HepG2 (cell line): ENCODE measurements around the gene CLIC1. TPM values are rescaled to one million over a fixed set of nuclear protein-coding genes. Genes with fewer than 3 reads are reported as not detected.
A peak's percentile ranks its signal among the peaks of the same experiment; 100 is the strongest.

Source experiments
- EP300 ChIP-seq, 3 experiments: sonication (generic) in 1 of 3; formaldehyde crosslinking in 1 of 3; IDR thresholded peaks; 2 replicates each; pipeline versions ENCODE4 v1.5.1 to v1.6.1; 2011 to 2020; ENCODE audit warnings: low read depth in 2 of 3, low read length in 2 of 3, borderline replicate concordance in 1 of 3, improper control_type of control experiment in 1 of 3, mild to moderate bottlenecking in 1 of 3, missing genetic modification reagents in 1 of 3, moderate library complexity in 1 of 3
- HHEX ChIP-seq: IDR thresholded peaks from 2 replicates; pipeline ENCODE4 v1.6.1; 2016; ENCODE audit warnings: control low read depth
- KAT8 ChIP-seq: IDR thresholded peaks from 2 replicates; pipeline ENCODE4 v1.6.1; 2016; ENCODE audit warnings: missing genetic modification reagents, missing compliant biosample characterization
- MAZ ChIP-seq, 2 experiments: sonication (generic) in 1 of 2; formaldehyde crosslinking in 1 of 2; IDR thresholded peaks; 2 replicates each; pipeline versions ENCODE4 v1.5.0 to v1.6.1; 2012 to 2020; ENCODE audit warnings: low read depth in 2 of 2, mild to moderate bottlenecking in 2 of 2, borderline replicate concordance in 1 of 2, improper control_type of control experiment in 1 of 2, low read length in 1 of 2, missing genetic modification reagents in 1 of 2, moderate library complexity in 1 of 2
- MTA3 ChIP-seq: sonication (generic); formaldehyde crosslinking; IDR thresholded peaks from 2 replicates; pipeline ENCODE4 v1.4.0; 2020; ENCODE audit warnings: missing genetic modification reagents
- NFYB ChIP-seq: sonication (generic); formaldehyde crosslinking; IDR thresholded peaks from 2 replicates; pipeline ENCODE4 v1.4.0; 2020; ENCODE audit warnings: missing genetic modification reagents
- ZBTB8A ChIP-seq: sonication (generic); formaldehyde crosslinking; IDR thresholded peaks from 2 replicates; pipeline ENCODE4 v1.4.0; 2020; ENCODE audit warnings: mild to moderate bottlenecking, low read depth, missing genetic modification reagents, borderline replicate concordance
- ZNF24 ChIP-seq: fragments of 450-650 bp; IDR thresholded peaks from 2 replicates; pipeline ENCODE4 v1.6.1; 2017; ENCODE audit warnings: antibody characterized with exemption, mild to moderate bottlenecking
- polyA plus RNA-seq, 8 experiments: library from polyadenylated mRNA; depleted of rRNA in 3 of 8; stranded (reverse) in 7 of 8; unstranded in 1 of 8; fragments of >200 nt; fragmentation: Illumina TruSeq in 4 of 8; extraction: Trizol in 4 of 8; gene quantifications; 2 replicates each; pipeline versions ENCODE4 v1.2.1 to v1.2.3, GENCODE V29; 2011 to 2016; ENCODE audit warnings: low read depth in 4 of 8, missing spikeins in 1 of 8, mixed read lengths in 1 of 8; ENCODE audit not compliant: insufficient read depth in 1 of 8
- total RNA-seq, 5 experiments: library from RNA; depleted of rRNA; stranded (reverse); fragments of >200 nt; fragmentation: Illumina TruSeq; extraction: Trizol; gene quantifications; 2 replicates each; pipeline ENCODE4 v1.2.3, GENCODE V29; 2016; ENCODE audit warnings: low read depth in 1 of 5
- TF ChIP-seq, protein P1 (sequence below), 2 experiments: fragments of 450-650 bp in 1 of 2; sonication (generic) in 1 of 2; formaldehyde crosslinking in 1 of 2; IDR thresholded peaks; 2 replicates each; pipeline versions ENCODE4 v1.6.1 to v1.8.0; 2016 to 2022; ENCODE audit warnings: antibody characterized with exemption in 1 of 2, mild to moderate bottlenecking in 1 of 2, missing genetic modification reagents in 1 of 2
- TF ChIP-seq, protein P2 (sequence below): sonication (generic); formaldehyde crosslinking; IDR thresholded peaks from 2 replicates; pipeline ENCODE4 v1.4.0; 2020; ENCODE audit warnings: missing genetic modification reagents
- TF ChIP-seq, protein P3 (sequence below): sonication (generic); formaldehyde crosslinking; IDR thresholded peaks from 2 replicates; pipeline ENCODE4 v1.4.0; 2020; ENCODE audit warnings: missing genetic modification reagents

The CLIC1 gene
- total and polyA plus RNA-seq, 2 of the 13 experiments (the other 11 are each of a cell fraction or from before 2014, with no cell fraction given): 602 to 891 TPM

DNA sequence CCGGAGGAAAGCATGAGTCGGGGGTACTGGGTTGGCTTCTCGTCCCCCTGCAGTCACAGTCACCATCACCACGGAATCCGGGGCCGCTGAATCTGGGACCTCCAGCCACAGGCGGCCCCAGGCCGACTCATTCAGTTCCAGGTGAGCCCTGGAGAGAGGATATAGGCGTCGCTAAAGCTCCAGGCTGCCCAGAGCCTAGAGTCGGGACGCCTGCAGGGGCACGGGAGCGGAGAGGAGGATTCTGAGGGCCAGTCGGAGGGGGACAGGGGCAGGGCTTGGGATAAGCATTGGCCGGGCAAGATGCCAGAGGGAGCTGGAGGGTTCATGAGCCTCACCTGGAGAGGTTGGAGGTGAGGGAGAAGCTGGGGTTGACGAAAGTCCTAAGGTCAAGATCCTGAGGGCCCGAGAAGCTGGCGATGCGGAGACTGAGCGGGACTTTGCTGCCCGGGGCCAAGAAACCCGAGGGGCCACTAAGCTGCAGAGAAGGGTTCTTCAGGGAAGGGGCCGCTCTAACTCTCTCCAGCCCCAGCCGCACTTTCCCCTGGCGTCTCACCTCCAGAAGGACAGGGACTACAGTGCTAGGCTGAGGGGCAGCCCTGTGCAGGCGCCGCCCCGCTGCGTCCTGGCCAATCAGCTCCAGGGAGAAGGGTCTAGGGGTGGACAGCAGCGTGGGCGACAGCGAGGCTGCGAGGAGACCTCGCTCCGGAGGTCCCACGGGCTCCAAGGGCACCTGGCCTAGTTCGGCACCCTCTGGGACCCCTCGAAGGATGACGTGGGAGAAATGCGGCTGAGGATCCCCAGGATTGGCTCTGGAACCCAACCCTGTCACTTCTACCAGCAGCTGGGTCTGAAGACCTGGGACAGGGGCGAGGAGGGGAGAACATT, 29.8 kb upstream of the CLIC1 start (continued):
- TF ChIP-seq EP300 (IDR thresholded peaks at IDR 0.05; ENCODE audit: low read depth in 2 of 2, low read length in 2 of 2): no peak
- TF ChIP-seq EP300 (CRISPR knock-in tag; IDR thresholded peaks at IDR 0.05; ENCODE audit: borderline replicate concordance): no peak
- TF ChIP-seq KAT8: peak; percentile 56
- TF ChIP-seq MAZ (IDR thresholded peaks at IDR 0.05; ENCODE audit: borderline replicate concordance, low read depth, low read length): no peak
- no peak for TF ChIP-seq MAZ (CRISPR knock-in tag; IDR thresholded peaks at IDR 0.05; ENCODE audit: low read depth)
- TF ChIP-seq, protein P1, sequence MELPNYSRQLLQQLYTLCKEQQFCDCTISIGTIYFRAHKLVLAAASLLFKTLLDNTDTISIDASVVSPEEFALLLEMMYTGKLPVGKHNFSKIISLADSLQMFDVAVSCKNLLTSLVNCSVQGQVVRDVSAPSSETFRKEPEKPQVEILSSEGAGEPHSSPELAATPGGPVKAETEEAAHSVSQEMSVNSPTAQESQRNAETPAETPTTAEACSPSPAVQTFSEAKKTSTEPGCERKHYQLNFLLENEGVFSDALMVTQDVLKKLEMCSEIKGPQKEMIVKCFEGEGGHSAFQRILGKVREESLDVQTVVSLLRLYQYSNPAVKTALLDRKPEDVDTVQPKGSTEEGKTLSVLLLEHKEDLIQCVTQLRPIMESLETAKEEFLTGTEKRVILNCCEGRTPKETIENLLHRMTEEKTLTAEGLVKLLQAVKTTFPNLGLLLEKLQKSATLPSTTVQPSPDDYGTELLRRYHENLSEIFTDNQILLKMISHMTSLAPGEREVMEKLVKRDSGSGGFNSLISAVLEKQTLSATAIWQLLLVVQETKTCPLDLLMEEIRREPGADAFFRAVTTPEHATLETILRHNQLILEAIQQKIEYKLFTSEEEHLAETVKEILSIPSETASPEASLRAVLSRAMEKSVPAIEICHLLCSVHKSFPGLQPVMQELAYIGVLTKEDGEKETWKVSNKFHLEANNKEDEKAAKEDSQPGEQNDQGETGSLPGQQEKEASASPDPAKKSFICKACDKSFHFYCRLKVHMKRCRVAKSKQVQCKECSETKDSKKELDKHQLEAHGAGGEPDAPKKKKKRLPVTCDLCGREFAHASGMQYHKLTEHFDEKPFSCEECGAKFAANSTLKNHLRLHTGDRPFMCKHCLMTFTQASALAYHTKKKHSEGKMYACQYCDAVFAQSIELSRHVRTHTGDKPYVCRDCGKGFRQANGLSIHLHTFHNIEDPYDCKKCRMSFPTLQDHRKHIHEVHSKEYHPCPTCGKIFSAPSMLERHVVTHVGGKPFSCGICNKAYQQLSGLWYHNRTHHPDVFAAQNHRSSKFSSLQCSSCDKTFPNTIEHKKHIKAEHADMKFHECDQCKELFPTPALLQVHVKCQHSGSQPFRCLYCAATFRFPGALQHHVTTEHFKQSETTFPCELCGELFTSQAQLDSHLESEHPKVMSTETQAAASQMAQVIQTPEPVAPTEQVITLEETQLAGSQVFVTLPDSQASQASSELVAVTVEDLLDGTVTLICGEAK (IDR thresholded peaks at IDR 0.05): no peak
- TF ChIP-seq, protein P1 (CRISPR knock-in tag; IDR thresholded peaks at IDR 0.05): 0 out of 2 replicates have a peak, but pooled peaks have one; percentile 22
- TF ChIP-seq, protein P2, sequence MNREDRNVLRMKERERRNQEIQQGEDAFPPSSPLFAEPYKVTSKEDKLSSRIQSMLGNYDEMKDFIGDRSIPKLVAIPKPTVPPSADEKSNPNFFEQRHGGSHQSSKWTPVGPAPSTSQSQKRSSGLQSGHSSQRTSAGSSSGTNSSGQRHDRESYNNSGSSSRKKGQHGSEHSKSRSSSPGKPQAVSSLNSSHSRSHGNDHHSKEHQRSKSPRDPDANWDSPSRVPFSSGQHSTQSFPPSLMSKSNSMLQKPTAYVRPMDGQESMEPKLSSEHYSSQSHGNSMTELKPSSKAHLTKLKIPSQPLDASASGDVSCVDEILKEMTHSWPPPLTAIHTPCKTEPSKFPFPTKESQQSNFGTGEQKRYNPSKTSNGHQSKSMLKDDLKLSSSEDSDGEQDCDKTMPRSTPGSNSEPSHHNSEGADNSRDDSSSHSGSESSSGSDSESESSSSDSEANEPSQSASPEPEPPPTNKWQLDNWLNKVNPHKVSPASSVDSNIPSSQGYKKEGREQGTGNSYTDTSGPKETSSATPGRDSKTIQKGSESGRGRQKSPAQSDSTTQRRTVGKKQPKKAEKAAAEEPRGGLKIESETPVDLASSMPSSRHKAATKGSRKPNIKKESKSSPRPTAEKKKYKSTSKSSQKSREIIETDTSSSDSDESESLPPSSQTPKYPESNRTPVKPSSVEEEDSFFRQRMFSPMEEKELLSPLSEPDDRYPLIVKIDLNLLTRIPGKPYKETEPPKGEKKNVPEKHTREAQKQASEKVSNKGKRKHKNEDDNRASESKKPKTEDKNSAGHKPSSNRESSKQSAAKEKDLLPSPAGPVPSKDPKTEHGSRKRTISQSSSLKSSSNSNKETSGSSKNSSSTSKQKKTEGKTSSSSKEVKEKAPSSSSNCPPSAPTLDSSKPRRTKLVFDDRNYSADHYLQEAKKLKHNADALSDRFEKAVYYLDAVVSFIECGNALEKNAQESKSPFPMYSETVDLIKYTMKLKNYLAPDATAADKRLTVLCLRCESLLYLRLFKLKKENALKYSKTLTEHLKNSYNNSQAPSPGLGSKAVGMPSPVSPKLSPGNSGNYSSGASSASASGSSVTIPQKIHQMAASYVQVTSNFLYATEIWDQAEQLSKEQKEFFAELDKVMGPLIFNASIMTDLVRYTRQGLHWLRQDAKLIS (CRISPR knock-in tag): no peak
- TF ChIP-seq ZBTB8A (CRISPR knock-in tag): no peak
- peak; percentile 71 for TF ChIP-seq NFYB (CRISPR knock-in tag)
- TF ChIP-seq MTA3 (CRISPR knock-in tag): no peak
- TF ChIP-seq ZNF24: no peak
- no peak for TF ChIP-seq HHEX (CRISPR knock-in tag)
- TF ChIP-seq, protein P3, sequence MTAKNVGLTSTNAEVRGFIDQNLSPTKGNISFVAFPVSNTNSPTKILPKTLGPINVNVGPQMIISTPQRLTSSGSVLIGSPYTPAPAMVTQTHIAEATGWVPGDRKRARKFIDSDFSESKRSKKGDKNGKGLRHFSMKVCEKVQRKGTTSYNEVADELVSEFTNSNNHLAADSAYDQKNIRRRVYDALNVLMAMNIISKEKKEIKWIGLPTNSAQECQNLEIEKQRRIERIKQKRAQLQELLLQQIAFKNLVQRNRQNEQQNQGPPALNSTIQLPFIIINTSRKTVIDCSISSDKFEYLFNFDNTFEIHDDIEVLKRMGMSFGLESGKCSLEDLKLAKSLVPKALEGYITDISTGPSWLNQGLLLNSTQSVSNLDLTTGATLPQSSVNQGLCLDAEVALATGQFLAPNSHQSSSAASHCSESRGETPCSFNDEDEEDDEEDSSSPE (CRISPR knock-in tag): peak; percentile 53; the same call in 1 of the 2 replicates
